AML-193 (cell line): ENCODE results near the gene PAFAH2.

Source experiments
- DNase-seq, 2 experiments: peaks; one replicate each; lab custom pipeline; 2025; lab: John Stamatoyannopoulos, UW

Gene PAFAH2

GRCh38 chr1:25997828-25998761 is at the start of gene PAFAH2:
Gene PAFAH2 (minus strand): TSS chr1:25998063. CDS start chr1:25990816, 7,247 bp downstream.
- peak; percentile 97 to 98 for DNase-seq

- DNase-seq: no peak
Observed at GRCh38 chr1:26047278-26047874, 49.5 kb upstream of the PAFAH2 start.

DNA sequence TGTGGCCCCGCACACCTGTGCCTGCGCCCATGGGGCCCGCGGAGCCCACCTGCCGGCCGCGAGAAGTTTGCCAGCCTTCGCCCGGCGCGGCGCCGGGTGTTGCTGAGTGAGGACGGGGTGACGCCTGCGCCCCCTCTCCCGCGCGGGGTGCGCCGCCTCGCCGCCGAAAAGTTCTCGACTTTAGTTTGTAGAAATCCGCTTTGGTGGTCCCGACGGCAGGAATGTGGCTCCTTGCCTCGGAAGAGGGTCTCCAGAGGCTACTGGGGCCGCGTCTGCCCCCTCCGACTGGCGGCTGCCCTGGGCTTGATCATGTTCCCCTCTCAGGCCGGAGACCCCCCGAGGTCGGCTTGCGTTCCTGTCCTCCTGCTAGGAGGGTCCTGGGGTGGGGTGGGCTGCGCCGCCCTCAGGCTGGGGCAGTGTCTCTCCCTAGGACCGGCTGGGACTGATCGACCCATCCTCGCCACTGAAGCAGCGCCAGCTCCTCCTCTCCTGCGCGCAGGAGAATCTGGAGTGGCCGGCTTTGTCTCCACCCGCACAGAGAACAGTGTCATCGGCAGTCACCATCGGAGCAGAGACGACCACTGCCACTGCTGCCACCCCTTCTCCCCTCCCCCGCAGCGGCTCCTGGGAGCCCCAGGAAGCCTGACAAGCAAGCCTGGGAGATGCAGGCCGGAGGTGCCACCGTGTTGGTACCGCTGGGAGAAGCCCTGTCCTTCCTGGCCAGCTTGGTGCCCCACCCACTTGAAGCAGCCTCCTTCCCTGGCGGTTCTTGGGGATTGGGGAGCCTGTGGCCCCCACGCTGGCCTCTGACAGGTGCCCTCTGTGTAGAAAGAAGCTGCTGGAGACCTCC is 48.6 kb upstream of the PAFAH2 start:
- no peak for DNase-seq

DNA sequence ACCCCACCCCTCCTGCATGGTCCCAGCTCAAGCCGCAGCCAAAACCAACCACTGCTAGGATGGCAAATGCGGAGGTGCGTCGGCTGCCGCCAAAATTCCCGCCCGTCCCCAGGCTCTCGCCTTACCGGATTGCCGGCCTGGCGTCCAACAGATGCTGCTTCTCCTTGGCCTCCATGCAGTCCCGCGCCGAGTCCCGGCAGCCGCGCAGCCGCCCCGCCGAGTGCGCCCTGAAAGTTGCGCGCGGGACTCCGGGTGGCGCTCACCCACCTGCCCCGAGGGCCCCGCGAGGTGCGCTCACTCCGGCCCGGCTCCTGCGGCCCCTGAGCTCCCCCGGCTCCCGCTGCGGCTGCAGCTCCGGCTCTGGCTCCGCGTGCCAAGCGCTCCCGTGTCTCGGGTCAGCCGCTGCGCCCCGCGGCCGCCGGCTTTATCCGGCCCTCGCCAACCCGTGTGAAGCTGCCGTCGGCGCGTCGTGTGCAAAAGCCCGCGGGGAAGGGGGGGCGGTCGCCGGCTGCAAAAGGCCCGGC is 47.9 kb upstream of the PAFAH2 start, which contains the start of gene SLC30A2:
SLC30A2 (minus strand) TSS at position 397 of the 524 bp plus-strand sequence; CDS start at position 175, 222 bp downstream.
- no peak for DNase-seq

- no peak for DNase-seq
Observed at GRCh38 chr1:26044971-26045721, 47.3 kb upstream of the PAFAH2 start.

GRCh38 chr1:26044414-26044813 is 46.6 kb upstream of the PAFAH2 start:
- no peak for DNase-seq

DNA sequence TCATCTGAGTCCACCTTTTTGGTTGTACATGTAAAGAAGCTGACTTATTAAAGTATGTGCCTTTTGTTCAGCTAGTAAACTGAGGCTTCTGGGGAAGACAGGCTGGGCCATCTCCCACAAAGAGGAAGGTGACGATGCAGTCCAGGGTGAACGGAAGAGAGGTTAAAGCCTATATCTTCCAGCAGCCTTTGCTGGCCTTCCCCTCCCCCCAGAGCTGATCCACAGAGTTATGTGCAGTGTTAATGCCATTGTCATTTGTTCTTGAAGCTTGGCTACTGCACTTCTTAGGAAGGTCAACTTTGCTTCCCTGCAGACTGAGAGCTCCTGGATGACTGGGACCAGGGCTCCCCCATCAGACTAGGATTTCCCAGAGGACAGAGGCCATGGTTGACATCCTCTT is 45.9 kb upstream of the PAFAH2 start:
- no peak for DNase-seq

DNA sequence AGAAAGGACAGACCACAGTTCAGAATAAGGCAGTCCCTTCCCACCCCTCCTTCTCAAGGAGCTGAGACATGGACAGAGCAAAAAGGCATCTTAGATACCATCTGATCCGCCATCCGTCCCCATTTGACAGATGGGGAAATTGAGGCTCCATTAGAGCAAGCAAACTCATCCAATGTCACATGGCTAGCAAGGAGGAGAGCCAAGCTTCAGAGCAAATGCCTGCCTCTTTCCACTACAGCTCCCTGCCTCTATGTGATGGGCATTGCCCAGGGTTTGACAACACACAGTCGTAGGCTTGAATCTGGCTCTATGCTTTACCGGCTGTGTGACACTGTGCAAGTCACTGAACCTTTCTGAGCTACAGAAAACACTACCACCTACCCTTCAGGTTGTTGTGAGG is 44.1 kb upstream of the PAFAH2 start:
- DNase-seq: no peak

GRCh38 chr1:26041401-26041800 is 43.5 kb upstream of the PAFAH2 start:
- no peak for DNase-seq

GRCh38 chr1:26038904-26039303 is 41.0 kb upstream of the PAFAH2 start:
- DNase-seq: no peak

DNA sequence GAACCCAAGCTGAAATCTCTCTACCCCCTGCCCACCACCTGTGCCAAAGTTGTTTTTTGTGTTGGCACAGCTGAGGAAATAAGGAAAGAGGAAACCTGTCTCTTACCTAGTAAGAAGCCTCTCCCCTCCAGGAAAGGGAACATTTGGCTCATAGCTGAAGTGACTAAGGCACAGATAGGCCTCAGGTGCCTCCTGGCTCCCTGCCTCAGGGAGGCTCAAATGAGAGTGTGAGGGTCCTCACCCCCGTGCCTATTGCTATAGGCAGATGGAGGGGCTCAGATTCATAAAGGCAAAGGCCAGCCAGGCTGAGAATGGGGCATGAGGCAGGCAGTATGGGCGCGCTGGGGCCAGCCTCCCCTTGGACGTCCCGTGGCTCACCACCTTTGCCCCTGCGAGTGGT is 40.6 kb upstream of the PAFAH2 start:
- no peak for DNase-seq

DNA sequence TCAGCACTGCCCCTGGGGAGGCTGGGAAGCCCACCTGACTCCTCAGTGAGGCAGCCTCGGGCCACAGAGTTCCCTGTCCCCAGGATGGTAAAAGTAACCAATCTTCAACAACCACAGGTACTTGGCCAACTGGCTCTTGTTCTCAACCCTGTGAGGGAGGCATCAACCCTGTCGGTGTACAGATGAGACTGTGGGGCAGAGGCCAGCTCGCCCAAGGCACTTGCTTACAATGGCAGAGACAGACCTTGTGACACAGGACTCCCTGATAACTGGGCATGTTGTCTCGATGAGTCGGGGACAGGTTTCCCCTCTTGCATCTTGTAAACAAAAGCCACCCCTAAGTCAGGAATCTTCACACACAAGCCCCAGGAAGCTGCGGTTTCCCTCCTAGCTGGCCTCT is 40.0 kb upstream of the PAFAH2 start:
- DNase-seq: no peak

- DNase-seq: no peak
Observed at GRCh38 chr1:26036756-26037281, 39.0 kb upstream of the PAFAH2 start.

- DNase-seq: peak; percentile 32 to 58
Observed at GRCh38 chr1:26035959-26036755, 38.3 kb upstream of the PAFAH2 start.

DNA sequence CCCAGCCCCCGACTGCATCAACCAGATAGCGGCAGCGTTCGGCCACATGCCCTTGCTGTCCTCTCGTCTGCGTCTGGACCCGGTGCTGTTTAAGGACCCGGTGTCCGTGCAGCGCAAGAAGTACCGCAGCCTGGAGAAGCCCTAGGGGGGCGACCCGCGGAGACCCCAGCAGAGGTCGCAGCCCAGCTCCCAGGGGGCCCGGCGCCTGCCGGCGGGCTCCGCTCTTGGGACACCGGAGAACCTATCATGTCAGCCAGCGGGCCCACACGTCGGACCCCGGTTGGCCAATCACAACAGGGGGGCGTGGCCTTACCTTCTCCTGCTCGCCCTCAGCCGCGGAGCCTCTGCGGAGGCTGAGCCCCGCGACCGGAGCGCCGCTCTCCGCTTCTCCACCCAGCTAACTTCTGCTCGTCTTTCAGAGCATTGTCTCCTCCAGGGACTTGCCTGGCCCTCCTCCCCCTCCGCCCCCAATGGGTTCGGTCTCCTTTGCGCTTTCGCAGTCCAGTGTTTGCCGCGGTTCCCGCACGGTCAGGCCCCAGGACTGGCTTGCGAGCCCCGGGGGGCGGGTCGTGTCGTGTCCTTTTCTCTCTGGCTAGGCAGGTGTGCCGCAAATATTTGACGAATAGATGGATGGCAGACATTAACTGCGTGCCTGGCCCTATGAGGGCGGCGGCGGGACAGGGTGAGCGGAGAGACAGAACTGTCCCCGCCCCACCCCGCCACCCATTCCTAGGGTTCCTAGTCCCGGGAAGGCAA is 37.5 kb upstream of the PAFAH2 start:
- DNase-seq: peak; percentile 80 to 89

DNA sequence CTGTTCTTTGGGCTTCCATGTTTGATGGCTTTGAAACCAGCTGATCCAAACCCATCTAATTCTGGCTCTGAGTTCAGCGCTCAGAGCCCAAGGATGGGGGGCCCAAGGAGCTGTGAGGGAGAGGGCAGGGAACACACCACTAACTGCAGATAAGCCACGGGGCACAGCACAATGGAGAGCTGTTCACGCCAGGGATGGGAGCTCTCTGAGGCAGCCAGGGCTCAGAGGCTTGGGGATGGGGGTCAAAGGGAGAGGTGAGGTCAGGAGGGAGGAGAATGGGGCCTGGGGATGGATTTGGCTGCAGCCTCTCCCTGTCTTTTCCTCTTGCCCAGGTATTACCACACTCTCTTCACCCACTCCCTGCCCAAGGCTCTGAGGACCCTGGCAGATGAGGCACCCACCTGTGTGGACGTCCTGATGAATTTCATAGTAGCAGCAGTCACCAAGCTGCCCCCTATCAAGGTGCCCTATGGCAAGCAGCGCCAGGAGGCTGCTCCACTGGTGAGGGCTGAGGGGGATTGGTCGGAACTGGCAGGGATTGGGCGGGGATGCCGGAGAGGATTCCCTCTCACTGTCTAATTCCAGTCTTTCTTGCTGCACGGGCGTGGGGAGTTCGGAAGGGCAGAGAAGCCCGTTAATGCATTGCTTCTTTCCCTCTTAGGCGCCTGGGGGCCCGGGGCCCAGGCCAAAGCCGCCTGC is 36.8 kb upstream of the PAFAH2 start:
- no peak for DNase-seq

GRCh38 chr1:26032656-26033357 is 34.9 kb upstream of the PAFAH2 start:
- DNase-seq: no peak

GRCh38 chr1:26031611-26032220 is 33.9 kb upstream of the PAFAH2 start:
- no peak for DNase-seq
